ENCODE results near the gene OR7D2. TPM values are rescaled to one million over a fixed set of nuclear protein-coding genes. Genes with fewer than 3 reads are reported as not detected.

OR7D2 gene
- total and polyA plus RNA-seq, 4 donors = not detected

Other genes with a start within 250 kb of the OR7D2 start
- under 1 TPM; 0.03 to 0.45 TPM for gene MUC16, start 168.6 kb upstream of the OR7D2 start, total RNA-seq
- gene MUC16, start 168.6 kb upstream of the OR7D2 start, polyA plus RNA-seq = not detected
- not detected for gene OR1M1, start 91.9 kb upstream of the OR7D2 start, total RNA-seq
- not detected for gene OR1M1, start 91.9 kb upstream of the OR7D2 start, polyA plus RNA-seq
- gene OR7G2, start 71.5 kb upstream of the OR7D2 start, total RNA-seq = not detected
- gene OR7G2, start 71.5 kb upstream of the OR7D2 start, polyA plus RNA-seq = not detected
- gene OR7G1, start 63.2 kb upstream of the OR7D2 start, total RNA-seq = not detected
- gene OR7G1, start 63.2 kb upstream of the OR7D2 start, polyA plus RNA-seq = not detected
- not detected for gene OR7G3, start 52.0 kb upstream of the OR7D2 start, total RNA-seq
- gene OR7G3, start 52.0 kb upstream of the OR7D2 start, polyA plus RNA-seq = not detected
- gene ZNF317, start 38.6 kb upstream of the OR7D2 start, total RNA-seq = 10 to 100 TPM; 22.6 to 24.6 TPM
- gene ZNF317, start 38.6 kb upstream of the OR7D2 start, polyA plus RNA-seq = 10 to 100 TPM; 14.9 to 16.5 TPM
- not detected for gene OR7D4, start 40.6 kb downstream of the OR7D2 start, total RNA-seq
- not detected for gene OR7D4, start 40.6 kb downstream of the OR7D2 start, polyA plus RNA-seq
- gene OR7E24, start 72.0 kb downstream of the OR7D2 start, total RNA-seq = not detected
- not detected for gene OR7E24, start 72.0 kb downstream of the OR7D2 start, polyA plus RNA-seq
- gene ZNF699, start 130.9 kb downstream of the OR7D2 start, total RNA-seq = 10 to 100 TPM; 12.1 to 12.4 TPM
- gene ZNF699, start 130.9 kb downstream of the OR7D2 start, polyA plus RNA-seq = 1 to 10 TPM; 1.6 to 2.5 TPM
- gene ZNF559, start 145.2 kb downstream of the OR7D2 start, total RNA-seq = 10 to 100 TPM; 15.4 to 31.1 TPM
- 10 to 100 TPM in 1 of 2 donors, 1 to 10 TPM in 1; 8.1 to 19.4 TPM for gene ZNF559, start 145.2 kb downstream of the OR7D2 start, polyA plus RNA-seq
- 1 to 10 TPM; 2.0 to 3.6 TPM for gene ZNF177, start 184.0 kb downstream of the OR7D2 start, total RNA-seq
- 1 to 10 TPM in 1 of 2 donors, not detected in 1; 5.1 TPM for gene ZNF177, start 184.0 kb downstream of the OR7D2 start, polyA plus RNA-seq

Measured in aorta (tissue), 4 donors.